Middle frontal gyrus (tissue), 1 donor: Measurements from ENCODE around the gene ADORA1.

ENCODE experiments used
- DNase-seq: peaks from one replicate; pipeline ENCODE4 v3.0.0-alpha.2; 2015; ENCODE audit warnings: low spot score; ENCODE audit errors: extremely low spot score

Gene ADORA1

GRCh38 chr1:203140743-203141520, 13.4 kb downstream of the ADORA1 start:
- no peak for DNase-seq

- DNase-seq: no peak
Measured at GRCh38 chr1:203142124-203142523, 14.6 kb downstream of the ADORA1 start.

GRCh38 chr1:203142684-203143408, 15.3 kb downstream of the ADORA1 start:
- DNase-seq: no peak

- no peak for DNase-seq
Measured at GRCh38 chr1:203143641-203144040, 16.1 kb downstream of the ADORA1 start.

- DNase-seq: no peak
Measured at GRCh38 chr1:203144661-203145060, 17.1 kb downstream of the ADORA1 start.

- no peak for DNase-seq
Measured at GRCh38 chr1:203145321-203146041, 18.0 kb downstream of the ADORA1 start.

GRCh38 chr1:203146042-203146369, 18.5 kb downstream of the ADORA1 start:
- no peak for DNase-seq

GRCh38 chr1:203146537-203146936, 19.0 kb downstream of the ADORA1 start:
- DNase-seq: no peak

GRCh38 chr1:203147376-203147775, 19.9 kb downstream of the ADORA1 start:
- DNase-seq: no peak

GRCh38 chr1:203148127-203148526, 20.6 kb downstream of the ADORA1 start:
- no peak for DNase-seq

- no peak for DNase-seq
Measured at GRCh38 chr1:203148579-203148978, 21.1 kb downstream of the ADORA1 start.

GRCh38 chr1:203149188-203149840, 21.8 kb downstream of the ADORA1 start:
- no peak for DNase-seq

GRCh38 chr1:203150511-203151297, 23.2 kb downstream of the ADORA1 start:
- DNase-seq: no peak

- DNase-seq: no peak
Measured at GRCh38 chr1:203151362-203152157, 24.0 kb downstream of the ADORA1 start.

GRCh38 chr1:203152158-203153034, 24.9 kb downstream of the ADORA1 start:
- DNase-seq: no peak

GRCh38 chr1:203153051-203153988, 25.8 kb downstream of the ADORA1 start:
- no peak for DNase-seq

GRCh38 chr1:203153989-203154821, 26.7 kb downstream of the ADORA1 start:
- no peak for DNase-seq
